Stimulated activated effector memory CD8-positive, alpha-beta T cell treated with anti-CD3 and anti-CD28 coated beads, Interleukin-12 subunit alpha, Interleukin-12 subunit beta, amount 100 ng/mL, for 72 hours (primary cell): ENCODE data around the gene TNIP1.
A peak's percentile ranks its signal among the peaks of the same experiment; 100 is the strongest.

Source experiments
- ATAC-seq: fragments of 150-1000 bp; cut with Tn5 transposase; 2 replicates; pipeline ENCODE4 v1.10.0; 2021
- DNase-seq, 2 donors: peaks; one replicate each; pipeline ENCODE4 v3.0.0; 2021 to 2022; ENCODE audit warnings: low spot score in 2 of 2
- H3K27ac Mint-ChIP-seq: one replicate; pipeline ENCODE4 v1.8.0; 2022; ENCODE audit warnings: mild to moderate bottlenecking, mixed read lengths
- H3K36me3 Mint-ChIP-seq: one replicate; pipeline ENCODE4 v1.8.0; 2022; ENCODE audit warnings: mild to moderate bottlenecking, mixed read lengths
- H3K4me1 Mint-ChIP-seq: one replicate; pipeline ENCODE4 v1.8.0; 2022; ENCODE audit warnings: mixed read lengths
- H3K4me3 Mint-ChIP-seq: one replicate; pipeline ENCODE4 v1.8.0; 2022; ENCODE audit warnings: mild to moderate bottlenecking, mixed read lengths
- H3K9me3 Mint-ChIP-seq: one replicate; pipeline ENCODE4 v1.8.0; 2022; ENCODE audit warnings: mixed read lengths

Gene TNIP1

DNA sequence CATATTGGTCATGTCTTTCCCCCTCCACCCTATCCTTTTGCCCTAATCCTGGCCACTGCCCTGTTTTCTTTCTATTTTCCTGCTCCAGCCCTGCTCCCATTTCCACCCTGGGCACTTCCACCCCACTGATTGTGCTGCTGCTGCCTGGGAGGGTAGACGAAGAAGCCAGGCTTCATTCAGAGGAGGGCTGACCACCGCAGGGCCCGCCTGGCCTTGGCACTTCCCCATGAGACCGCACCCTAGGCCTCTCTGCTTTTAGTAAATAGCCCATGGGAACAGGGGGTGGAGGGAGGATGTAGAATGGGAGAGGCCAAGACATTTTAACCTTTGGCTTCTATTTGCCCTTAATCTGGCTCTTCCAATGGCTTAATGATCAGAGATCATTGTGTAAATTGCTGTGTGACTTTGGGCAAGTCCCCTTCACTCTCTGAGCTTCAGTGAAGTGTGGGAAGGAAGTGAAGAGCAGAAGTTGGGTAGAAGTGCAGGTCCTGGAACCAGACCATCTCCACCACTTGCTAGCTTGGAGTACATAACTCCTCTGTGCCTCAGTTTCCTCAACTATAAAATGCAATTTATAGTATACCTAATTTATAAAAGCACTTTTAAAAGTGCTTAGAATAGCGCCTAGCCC is 74.0 kb downstream of the TNIP1 start:
- Mint-ChIP-seq H3K4me1 (no peaks in the 10 kb centered on the region), H3K27ac (peak overlapping the region; percentile 61), H3K4me3 (no peak overlapping the region)

GRCh38 chr5:151005950-151006576 is 74.8 kb downstream of the TNIP1 start:
- DNase-seq: no peak
- no peak for ATAC-seq
- Mint-ChIP-seq H3K9me3 (no peaks in the 10 kb centered on the region), H3K36me3 (no peaks in the 10 kb centered on the region), H3K4me3 (no peak overlapping the region), H3K27ac (peak overlapping the region; percentile 61), H3K4me1 (no peaks in the 10 kb centered on the region)

More for the DNA sequence above, 74.0 kb downstream of the TNIP1 start:
- DNase-seq: no peak
- H3K36me3 Mint-ChIP-seq: no peaks in the 10 kb centered on the region
- H3K9me3 Mint-ChIP-seq: no peaks in the 10 kb centered on the region
- ATAC-seq: no peak

DNA sequence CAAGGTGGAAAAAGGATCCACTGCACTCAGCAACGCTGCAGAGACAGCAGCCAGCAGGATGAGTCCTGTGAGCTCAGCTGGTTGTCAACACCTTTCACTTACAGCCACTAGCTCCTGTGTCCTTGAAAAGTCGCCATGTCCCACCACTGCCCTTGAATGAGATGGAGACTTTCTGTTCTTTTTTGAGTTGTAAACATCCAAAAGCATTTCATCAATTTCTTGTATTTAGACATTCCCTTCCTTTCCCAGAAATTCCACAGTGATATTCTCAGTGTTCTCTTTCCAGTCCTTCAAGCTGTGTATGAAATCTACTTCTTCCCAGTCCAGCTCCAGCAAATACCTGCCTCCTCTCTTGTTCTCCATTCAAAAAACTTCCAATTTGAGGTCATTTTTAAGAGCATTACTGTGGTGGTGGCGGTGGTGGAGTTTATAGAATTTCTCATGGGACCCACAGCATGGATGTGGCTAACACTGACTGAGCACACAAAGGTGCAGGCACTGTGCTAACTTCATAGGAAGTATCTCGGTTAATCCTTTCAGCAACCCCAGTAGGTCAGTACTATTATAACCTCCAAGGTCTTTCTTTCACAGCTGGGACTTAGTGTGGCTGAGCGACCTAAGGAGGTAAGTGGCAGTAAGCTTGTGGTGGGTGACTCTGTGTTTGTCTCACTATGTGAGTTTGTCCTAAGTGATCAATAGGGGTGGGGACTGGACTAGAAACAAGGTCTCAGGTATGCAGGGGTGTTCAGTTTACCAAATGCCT is 75.5 kb downstream of the TNIP1 start:
- H3K9me3 Mint-ChIP-seq: no peaks in the 10 kb centered on the region
- no peaks in the 10 kb centered on the region for H3K4me1 Mint-ChIP-seq
- no peaks in the 10 kb centered on the region for H3K36me3 Mint-ChIP-seq
- DNase-seq (no peak), ATAC-seq (no peak)
- no peak overlapping the region for H3K27ac Mint-ChIP-seq
- no peak overlapping the region for H3K4me3 Mint-ChIP-seq

GRCh38 chr5:151004499-151004898 is 76.3 kb downstream of the TNIP1 start:
- Mint-ChIP-seq H3K4me1 (no peaks in the 10 kb centered on the region), H3K36me3 (no peaks in the 10 kb centered on the region), H3K27ac (no peak overlapping the region), H3K4me3 (no peak overlapping the region), H3K9me3 (no peaks in the 10 kb centered on the region)
- ATAC-seq: no peak
- DNase-seq: no peak

GRCh38 chr5:151003503-151003860 is 77.4 kb downstream of the TNIP1 start:
- H3K27ac Mint-ChIP-seq: no peak overlapping the region
- H3K4me1 Mint-ChIP-seq: no peaks in the 10 kb centered on the region
- H3K9me3 Mint-ChIP-seq: no peaks in the 10 kb centered on the region
- DNase-seq: no peak
- no peak overlapping the region for H3K4me3 Mint-ChIP-seq
- ATAC-seq: no peak
- no peaks in the 10 kb centered on the region for H3K36me3 Mint-ChIP-seq

GRCh38 chr5:151002681-151003502 is 77.9 kb downstream of the TNIP1 start:
- H3K4me1 Mint-ChIP-seq: no peaks in the 10 kb centered on the region

GRCh38 chr5:151002250-151002649 is 78.6 kb downstream of the TNIP1 start:
- H3K9me3 Mint-ChIP-seq: no peaks in the 10 kb centered on the region
- H3K36me3 Mint-ChIP-seq: no peaks in the 10 kb centered on the region
- no peaks in the 10 kb centered on the region for H3K4me1 Mint-ChIP-seq
- ATAC-seq: no peak
- no peak overlapping the region for H3K4me3 Mint-ChIP-seq
- no peak for DNase-seq
- H3K27ac Mint-ChIP-seq: no peak overlapping the region

More at GRCh38 chr5:151002681-151003502, 77.9 kb downstream of the TNIP1 start:
- Mint-ChIP-seq H3K9me3 (no peaks in the 10 kb centered on the region), H3K27ac (no peak overlapping the region), H3K36me3 (no peaks in the 10 kb centered on the region), H3K4me3 (no peak overlapping the region)
- DNase-seq: no peak
- ATAC-seq: no peak

DNA sequence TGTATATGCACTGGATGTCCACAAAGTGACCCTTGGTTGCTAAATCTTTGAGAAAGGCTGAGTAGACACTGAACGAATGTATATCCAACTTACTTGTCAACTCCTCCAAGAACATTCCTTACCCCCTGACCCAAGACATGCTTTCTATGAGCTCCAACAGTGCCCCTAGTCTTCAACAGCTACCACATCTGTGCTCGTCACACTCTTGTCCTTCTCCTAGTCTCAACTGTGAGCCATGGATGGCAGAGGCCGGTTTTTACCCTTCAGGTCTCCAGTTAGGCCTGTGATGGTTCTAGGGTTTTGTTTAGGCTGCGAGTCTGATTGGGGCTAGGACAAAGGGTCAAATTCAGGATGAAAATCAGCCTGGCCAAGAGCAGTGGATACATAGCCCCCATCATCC is 79.4 kb downstream of the TNIP1 start:
- Mint-ChIP-seq H3K36me3 (no peaks in the 10 kb centered on the region), H3K27ac (no peak overlapping the region), H3K4me3 (no peak overlapping the region), H3K4me1 (no peaks in the 10 kb centered on the region), H3K9me3 (no peaks in the 10 kb centered on the region)
- no peak for ATAC-seq
- no peak for DNase-seq

- Mint-ChIP-seq H3K27ac (no peak overlapping the region), H3K9me3 (no peaks in the 10 kb centered on the region), H3K4me3 (no peak overlapping the region), H3K36me3 (no peaks in the 10 kb centered on the region), H3K4me1 (no peaks in the 10 kb centered on the region)
- DNase-seq: no peak
- ATAC-seq: no peak
Measured at GRCh38 chr5:150999704-151000442, 81.0 kb downstream of the TNIP1 start.

DNA sequence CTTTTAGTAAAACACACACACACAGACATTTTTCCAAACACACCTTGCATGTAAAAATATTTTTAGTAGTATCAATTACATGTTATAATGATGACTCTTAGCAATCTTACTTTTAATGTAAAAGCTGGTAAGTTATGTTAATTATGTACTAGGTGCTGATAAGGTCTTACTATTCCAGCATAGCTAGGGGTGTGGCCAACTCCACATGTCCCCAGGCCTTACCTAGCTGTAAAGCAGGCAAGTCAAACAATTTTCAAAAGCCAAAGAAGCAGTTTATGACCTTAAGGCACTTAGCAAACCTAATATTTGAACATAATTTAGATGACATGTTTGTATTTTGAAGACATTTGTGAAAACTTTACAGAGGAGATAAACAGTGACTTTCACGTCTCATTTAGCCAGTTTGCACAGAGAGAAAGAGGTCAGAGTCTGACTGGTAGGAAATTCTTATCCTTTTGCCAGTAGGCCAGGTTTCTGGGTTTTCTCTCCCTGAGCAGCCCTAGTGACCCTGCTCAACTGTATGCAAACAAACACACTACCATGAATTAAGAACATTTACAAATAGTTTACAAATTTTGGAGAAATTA is 86.9 kb downstream of the TNIP1 start:
- Mint-ChIP-seq H3K9me3 (no peaks in the 10 kb centered on the region), H3K36me3 (no peaks in the 10 kb centered on the region), H3K27ac (no peak overlapping the region), H3K4me1 (no peaks in the 10 kb centered on the region), H3K4me3 (no peak overlapping the region)
- DNase-seq (no peak), ATAC-seq (no peak)

DNA sequence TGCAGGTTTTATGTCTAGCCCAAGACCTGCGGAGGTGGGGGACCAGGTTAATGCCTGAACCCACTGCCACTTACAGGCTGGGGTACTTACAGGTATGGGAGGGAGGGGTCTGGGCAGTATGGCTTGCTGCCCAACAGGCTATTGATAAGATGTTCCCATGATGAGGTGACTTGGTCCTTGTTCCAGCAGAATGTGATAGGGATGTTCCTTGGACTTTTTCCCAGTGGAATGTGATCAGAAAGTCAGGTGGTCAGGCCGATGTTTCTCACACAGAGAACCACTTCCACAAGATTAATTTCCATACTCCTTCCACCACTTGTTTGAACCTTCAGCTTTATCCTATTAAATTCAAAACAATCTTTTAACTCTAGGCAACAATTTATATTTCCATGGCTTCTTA is 87.4 kb downstream of the TNIP1 start:
- Mint-ChIP-seq H3K4me3 (no peak overlapping the region), H3K9me3 (no peaks in the 10 kb centered on the region)

DNA sequence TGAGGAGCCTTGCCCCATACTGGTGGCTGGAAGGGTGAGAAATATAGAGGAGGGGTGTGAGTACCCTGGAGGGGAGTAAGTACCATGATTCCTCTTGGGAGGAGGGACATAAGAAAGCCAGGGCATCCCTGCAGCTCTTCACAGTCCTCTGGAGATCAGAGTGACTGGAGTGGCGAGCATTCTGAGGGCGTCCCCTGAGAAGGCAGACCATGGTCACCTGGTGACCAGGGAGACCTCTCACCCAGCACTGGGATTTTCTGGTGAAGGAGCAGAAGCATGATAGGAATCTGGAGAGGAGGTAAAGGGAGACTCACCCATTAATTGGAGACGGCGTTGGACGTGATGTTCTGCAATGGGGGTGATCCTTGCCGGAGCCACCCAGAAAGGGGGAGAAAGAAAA is 88.1 kb downstream of the TNIP1 start:
- H3K9me3 Mint-ChIP-seq: no peaks in the 10 kb centered on the region
- ATAC-seq (no peak), DNase-seq (no peak)
- H3K36me3 Mint-ChIP-seq: no peaks in the 10 kb centered on the region
- no peak overlapping the region for H3K27ac Mint-ChIP-seq
- H3K4me1 Mint-ChIP-seq: no peaks in the 10 kb centered on the region
- no peak overlapping the region for H3K4me3 Mint-ChIP-seq

More for the DNA sequence above, 87.4 kb downstream of the TNIP1 start:
- H3K36me3 Mint-ChIP-seq: no peaks in the 10 kb centered on the region
- ATAC-seq (no peak), DNase-seq (no peak)
- no peaks in the 10 kb centered on the region for H3K4me1 Mint-ChIP-seq
- H3K27ac Mint-ChIP-seq: no peak overlapping the region

GRCh38 chr5:150989695-150990094 is 91.1 kb downstream of the TNIP1 start:
- Mint-ChIP-seq H3K36me3 (no peaks in the 10 kb centered on the region), H3K4me3 (no peak overlapping the region), H3K4me1 (no peaks in the 10 kb centered on the region), H3K27ac (no peak overlapping the region), H3K9me3 (no peaks in the 10 kb centered on the region)
- DNase-seq (no peak), ATAC-seq (no peak)

- Mint-ChIP-seq H3K36me3 (no peaks in the 10 kb centered on the region), H3K9me3 (no peaks in the 10 kb centered on the region), H3K4me1 (no peaks in the 10 kb centered on the region), H3K4me3 (no peak overlapping the region), H3K27ac (no peak overlapping the region)
- DNase-seq (no peak), ATAC-seq (no peak)
Measured at GRCh38 chr5:150987746-150988145, 93.1 kb downstream of the TNIP1 start.
